K562 (cell line): ENCODE results near the gene CFHR2. TPM values are rescaled to one million over a fixed set of nuclear protein-coding genes. Genes with fewer than 3 reads are reported as not detected.

Experiments used
- polyA plus RNA-seq, 8 experiments: library from polyadenylated mRNA; depleted of rRNA in 4 of 8; stranded (reverse) in 5 of 8; unstranded in 3 of 8; fragments of >200 nt; fragmentation: Nextera tagmentation in 2 of 8; fragmentation: Illumina TruSeq in 1 of 8; extraction: Ambion mirVana in 2 of 8; extraction: Trizol in 1 of 8; gene quantifications; 2 replicates each; pipeline versions ENCODE4 v1.2.1 to v1.2.3, GENCODE V29; 2011 to 2014; ENCODE audit warnings: inconsistent platforms in 1 of 8, missing spikeins in 1 of 8
- small RNA-seq: library from RNA; depleted of rRNA; stranded (forward); fragments of <200 nt; gene quantifications from one replicate; pipeline ENCODE3, GENCODE V24; 2014
- total RNA-seq, 7 experiments: library from RNA; depleted of rRNA in 6 of 7; stranded (reverse); fragments of >200 nt in 6 of 7; fragmentation: Illumina TruSeq in 2 of 7; extraction: Trizol in 2 of 7; gene quantifications; 2 replicates each; pipeline versions ENCODE4 v1.2.1 to v1.2.3, GENCODE V29; 2011 to 2021; ENCODE audit warnings: low replicate concordance in 1 of 7

Gene CFHR2
- total and polyA plus RNA-seq, 9 of the 15 experiments (the other 6 are each of a cell fraction or from before 2014, with no cell fraction given) = not detected

Small RNAs within 50 kb of the gene (small RNA-seq; reads per million reads assigned to genes)
- gene AL139418.1 = not detected

Other genes with a start within 250 kb of the CFHR2 start
- 0.14 and 0.37 TPM in 2 replicates for gene CFHR3, start 168.9 kb upstream of the CFHR2 start, total RNA-seq (2014; rRNA removed)
- 0.22 and 0.32 TPM in 2 replicates for gene CFHR3, start 168.9 kb upstream of the CFHR2 start, total RNA-seq (2014; rRNA removed; fragmentation: Illumina TruSeq; extraction: Trizol)
- 0.14 and 0.15 TPM in 2 replicates for gene CFHR3, start 168.9 kb upstream of the CFHR2 start, total RNA-seq (2015; rRNA removed; fragmentation: Illumina TruSeq; extraction: Trizol)
- 0.16 and 0.47 TPM in 2 replicates for gene CFHR3, start 168.9 kb upstream of the CFHR2 start, total RNA-seq (2021)
- 0.32 and 0.39 TPM in 2 replicates for gene CFHR3, start 168.9 kb upstream of the CFHR2 start, polyA plus RNA-seq (2011; rRNA removed)
- 0.22 and 0.24 TPM in 2 replicates for gene CFHR3, start 168.9 kb upstream of the CFHR2 start, polyA plus RNA-seq (2014; fragmentation: Illumina TruSeq; extraction: Trizol)
- gene CFHR3, start 168.9 kb upstream of the CFHR2 start, polyA plus RNA-seq (2014; fragmentation: Nextera tagmentation; extraction: Ambion mirVana) = under 1 TPM; 0.18 to 0.25 TPM
- gene CFHR3, start 168.9 kb upstream of the CFHR2 start, polyA plus RNA-seq (2014; rRNA removed) = 0.28 and 1.1 TPM in 2 replicates
- not detected in 2 replicates for gene CFHR1, start 124.0 kb upstream of the CFHR2 start, total RNA-seq (2014; rRNA removed)
- 0.16 TPM in 1 of 2 replicates, not detected in the other for gene CFHR1, start 124.0 kb upstream of the CFHR2 start, total RNA-seq (2014; rRNA removed; fragmentation: Illumina TruSeq; extraction: Trizol)
- gene CFHR1, start 124.0 kb upstream of the CFHR2 start, total RNA-seq (2015; rRNA removed; fragmentation: Illumina TruSeq; extraction: Trizol) = not detected in 2 replicates
- gene CFHR1, start 124.0 kb upstream of the CFHR2 start, total RNA-seq (2021) = 0.18 TPM in 1 of 2 replicates, not detected in the other
- 0.05 TPM in 1 of 2 replicates, not detected in the other for gene CFHR1, start 124.0 kb upstream of the CFHR2 start, polyA plus RNA-seq (2011; rRNA removed)
- not detected in 2 replicates for gene CFHR1, start 124.0 kb upstream of the CFHR2 start, polyA plus RNA-seq (2014; fragmentation: Illumina TruSeq; extraction: Trizol)
- gene CFHR1, start 124.0 kb upstream of the CFHR2 start, polyA plus RNA-seq (2014; fragmentation: Nextera tagmentation; extraction: Ambion mirVana) = under 1 TPM; 0.17 to 0.29 TPM
- not detected in 2 replicates for gene CFHR1, start 124.0 kb upstream of the CFHR2 start, polyA plus RNA-seq (2014; rRNA removed)
- not detected in 2 replicates for gene CFHR4, start 55.7 kb upstream of the CFHR2 start, total RNA-seq (2014; rRNA removed)
- not detected in 2 replicates for gene CFHR4, start 55.7 kb upstream of the CFHR2 start, total RNA-seq (2014; rRNA removed; fragmentation: Illumina TruSeq; extraction: Trizol)
- gene CFHR4, start 55.7 kb upstream of the CFHR2 start, total RNA-seq (2015; rRNA removed; fragmentation: Illumina TruSeq; extraction: Trizol) = not detected in 2 replicates
- gene CFHR4, start 55.7 kb upstream of the CFHR2 start, total RNA-seq (2021) = not detected in 2 replicates
- gene CFHR4, start 55.7 kb upstream of the CFHR2 start, polyA plus RNA-seq (2011; rRNA removed) = not detected in 2 replicates
- not detected in 2 replicates for gene CFHR4, start 55.7 kb upstream of the CFHR2 start, polyA plus RNA-seq (2014; fragmentation: Illumina TruSeq; extraction: Trizol)
- under 1 TPM; 0.04 to 0.13 TPM for gene CFHR4, start 55.7 kb upstream of the CFHR2 start, polyA plus RNA-seq (2014; fragmentation: Nextera tagmentation; extraction: Ambion mirVana)
- gene CFHR4, start 55.7 kb upstream of the CFHR2 start, polyA plus RNA-seq (2014; rRNA removed) = not detected in 2 replicates
- gene CFHR5, start 33.8 kb downstream of the CFHR2 start, total RNA-seq (2014; rRNA removed) = not detected in 2 replicates
- not detected in 2 replicates for gene CFHR5, start 33.8 kb downstream of the CFHR2 start, total RNA-seq (2014; rRNA removed; fragmentation: Illumina TruSeq; extraction: Trizol)
- gene CFHR5, start 33.8 kb downstream of the CFHR2 start, total RNA-seq (2015; rRNA removed; fragmentation: Illumina TruSeq; extraction: Trizol) = not detected in 2 replicates
- gene CFHR5, start 33.8 kb downstream of the CFHR2 start, total RNA-seq (2021) = not detected in 2 replicates
- gene CFHR5, start 33.8 kb downstream of the CFHR2 start, polyA plus RNA-seq (2011; rRNA removed) = not detected in 2 replicates
- gene CFHR5, start 33.8 kb downstream of the CFHR2 start, polyA plus RNA-seq (2014; fragmentation: Illumina TruSeq; extraction: Trizol) = not detected in 2 replicates
- not detected for gene CFHR5, start 33.8 kb downstream of the CFHR2 start, polyA plus RNA-seq (2014; fragmentation: Nextera tagmentation; extraction: Ambion mirVana)
- not detected in 2 replicates for gene CFHR5, start 33.8 kb downstream of the CFHR2 start, polyA plus RNA-seq (2014; rRNA removed)
- not detected in 2 replicates for gene F13B, start 123.5 kb downstream of the CFHR2 start, total RNA-seq (2014; rRNA removed)
- gene F13B, start 123.5 kb downstream of the CFHR2 start, total RNA-seq (2014; rRNA removed; fragmentation: Illumina TruSeq; extraction: Trizol) = not detected in 2 replicates
- not detected in 2 replicates for gene F13B, start 123.5 kb downstream of the CFHR2 start, total RNA-seq (2015; rRNA removed; fragmentation: Illumina TruSeq; extraction: Trizol)
- not detected in 2 replicates for gene F13B, start 123.5 kb downstream of the CFHR2 start, total RNA-seq (2021)
- 0.08 TPM in 1 of 2 replicates, not detected in the other for gene F13B, start 123.5 kb downstream of the CFHR2 start, polyA plus RNA-seq (2011; rRNA removed)
- gene F13B, start 123.5 kb downstream of the CFHR2 start, polyA plus RNA-seq (2014; fragmentation: Illumina TruSeq; extraction: Trizol) = not detected in 2 replicates
- gene F13B, start 123.5 kb downstream of the CFHR2 start, polyA plus RNA-seq (2014; fragmentation: Nextera tagmentation; extraction: Ambion mirVana) = not detected
- not detected in 2 replicates for gene F13B, start 123.5 kb downstream of the CFHR2 start, polyA plus RNA-seq (2014; rRNA removed)
- gene ASPM, start 202.9 kb downstream of the CFHR2 start, total RNA-seq (2014; rRNA removed) = 49.1 and 55.6 TPM in 2 replicates
- gene ASPM, start 202.9 kb downstream of the CFHR2 start, total RNA-seq (2014; rRNA removed; fragmentation: Illumina TruSeq; extraction: Trizol) = 84.4 and 92.9 TPM in 2 replicates
- gene ASPM, start 202.9 kb downstream of the CFHR2 start, total RNA-seq (2015; rRNA removed; fragmentation: Illumina TruSeq; extraction: Trizol) = 70.1 and 75.3 TPM in 2 replicates
- gene ASPM, start 202.9 kb downstream of the CFHR2 start, total RNA-seq (2021) = 56.2 and 57.1 TPM in 2 replicates
- gene ASPM, start 202.9 kb downstream of the CFHR2 start, polyA plus RNA-seq (2011; rRNA removed) = 20.9 and 44.1 TPM in 2 replicates
- gene ASPM, start 202.9 kb downstream of the CFHR2 start, polyA plus RNA-seq (2014; fragmentation: Illumina TruSeq; extraction: Trizol) = 38.9 and 46.4 TPM in 2 replicates
- 10 to 100 TPM; 22.7 to 25.5 TPM for gene ASPM, start 202.9 kb downstream of the CFHR2 start, polyA plus RNA-seq (2014; fragmentation: Nextera tagmentation; extraction: Ambion mirVana)
- gene ASPM, start 202.9 kb downstream of the CFHR2 start, polyA plus RNA-seq (2014; rRNA removed) = 29.5 and 34.6 TPM in 2 replicates